Uterus (tissue), 4 donors: ENCODE data around the gene SHH. TPM values are rescaled to one million over a fixed set of nuclear protein-coding genes. Genes with fewer than 3 reads are reported as not detected.

Source experiments
- DNase-seq, 2 donors: peaks; one replicate each; pipeline ENCODE4 v3.0.0-alpha.2; 2019 to 2020
- H3K27ac ChIP-seq, 2 donors: fragments of 200-600 bp; sonication (generic); 1 replicate in 1 of 2; 2 replicates in 1 of 2; pipeline ENCODE4 v1.5.1; 2016 to 2018
- H3K27me3 ChIP-seq, 2 donors: fragments of 200-600 bp; sonication (generic); one replicate each; pipeline ENCODE4 v1.5.1; 2018 to 2019; ENCODE audit warnings: control low read depth in 1 of 2
- H3K36me3 ChIP-seq, 2 donors: fragments of 200-600 bp; sonication (generic); one replicate each; pipeline ENCODE4 v1.5.1; 2019; ENCODE audit warnings: control low read depth in 1 of 2
- H3K4me1 ChIP-seq, 2 donors: fragments of 200-600 bp; sonication (generic); one replicate each; pipeline ENCODE4 v1.5.1; 2018 to 2019; ENCODE audit warnings: control low read depth in 1 of 2
- H3K4me3 ChIP-seq, 2 donors: fragments of 200-600 bp; sonication (generic); 1 replicate in 1 of 2; 2 replicates in 1 of 2; pipeline ENCODE4 v1.5.1; 2018 to 2019; ENCODE audit warnings: mild to moderate bottlenecking in 1 of 2
- H3K9me3 ChIP-seq, 2 donors: fragments of 200-600 bp; sonication (generic); one replicate each; pipeline ENCODE4 v1.5.1; 2019; ENCODE audit warnings: control low read depth in 1 of 2
- POLR2A ChIP-seq, 2 donors: fragments of 450-650 bp; IDR thresholded peaks; one replicate each; pipeline ENCODE4 v1.6.1; 2016; ENCODE audit warnings: antibody characterized with exemption in 2 of 2, mild to moderate bottlenecking in 1 of 2, moderate library complexity in 1 of 2
- intact Hi-C: fragments of 100-400 bp; cut with DNase I; formaldehyde crosslinking; loops from one replicate; pipeline ENCODE4 v1.15.1; 2023; ENCODE audit warnings: low total_unique reads
- total RNA-seq, 4 donors: library from RNA; depleted of rRNA in 3 of 4; stranded (reverse); fragments of >200 nt in 3 of 4; gene quantifications; one replicate each; pipeline versions ENCODE4 v1.1.0 to v1.2.4, GENCODE V29; 2014 to 2023
- TF ChIP-seq, protein P1 (sequence below), 4 experiments: fragments of 200-600 bp in 2 of 4; fragments of 450-650 bp in 2 of 4; sonication (generic) in 2 of 4; IDR thresholded peaks; one replicate each; pipeline ENCODE4 v1.5.1; 2016 to 2019; ENCODE audit warnings: antibody characterized with exemption in 4 of 4, mild to moderate bottlenecking in 2 of 4, moderate library complexity in 1 of 4
- donor health status: DM: yes; HTN: yes; CAD: no.

Gene SHH
- under 1 TPM in 1 of 4 donors, not detected in 3; 0.62 TPM for total RNA-seq

- Histone ChIP-seq H3K27me3 (peaks cover 6 to 38% of the 10 kb centered on the region in 2 donors), H3K4me3 (no peak within 1 kb of the TSS), H3K9me3 (no peaks in the 10 kb centered on the region), H3K27ac (no peak within 1 kb of the TSS), H3K36me3 (no peaks in the 10 kb centered on the region), H3K4me1 (peaks cover 0 to 26% of the 10 kb centered on the region in 2 donors)
- intact Hi-C loops: no loop called here
- DNase-seq: no peak
- TF ChIP-seq, protein P1, sequence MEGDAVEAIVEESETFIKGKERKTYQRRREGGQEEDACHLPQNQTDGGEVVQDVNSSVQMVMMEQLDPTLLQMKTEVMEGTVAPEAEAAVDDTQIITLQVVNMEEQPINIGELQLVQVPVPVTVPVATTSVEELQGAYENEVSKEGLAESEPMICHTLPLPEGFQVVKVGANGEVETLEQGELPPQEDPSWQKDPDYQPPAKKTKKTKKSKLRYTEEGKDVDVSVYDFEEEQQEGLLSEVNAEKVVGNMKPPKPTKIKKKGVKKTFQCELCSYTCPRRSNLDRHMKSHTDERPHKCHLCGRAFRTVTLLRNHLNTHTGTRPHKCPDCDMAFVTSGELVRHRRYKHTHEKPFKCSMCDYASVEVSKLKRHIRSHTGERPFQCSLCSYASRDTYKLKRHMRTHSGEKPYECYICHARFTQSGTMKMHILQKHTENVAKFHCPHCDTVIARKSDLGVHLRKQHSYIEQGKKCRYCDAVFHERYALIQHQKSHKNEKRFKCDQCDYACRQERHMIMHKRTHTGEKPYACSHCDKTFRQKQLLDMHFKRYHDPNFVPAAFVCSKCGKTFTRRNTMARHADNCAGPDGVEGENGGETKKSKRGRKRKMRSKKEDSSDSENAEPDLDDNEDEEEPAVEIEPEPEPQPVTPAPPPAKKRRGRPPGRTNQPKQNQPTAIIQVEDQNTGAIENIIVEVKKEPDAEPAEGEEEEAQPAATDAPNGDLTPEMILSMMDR (IDR thresholded peaks at IDR 0.05): no peak
- no peak for TF ChIP-seq POLR2A (IDR thresholded peaks at IDR 0.05)
Measured at GRCh38 chr7:155811895-155812761, at the start of gene SHH. Gene SHH, minus strand, starts transcription at chr7:155812463. Its CDS starts 341 bp downstream, at chr7:155812122.

- H3K27me3 ChIP-seq: no peaks in the 10 kb centered on the region
- no peak for TF ChIP-seq POLR2A (IDR thresholded peaks at IDR 0.05)
- TF ChIP-seq, protein P1 (IDR thresholded peaks at IDR 0.05): no peak
- no peaks in the 10 kb centered on the region for H3K4me1 ChIP-seq
- intact Hi-C loops: no loop called here
- no peak for DNase-seq
- H3K36me3 ChIP-seq: no peaks in the 10 kb centered on the region
- no peaks in the 10 kb centered on the region for H3K9me3 ChIP-seq
- H3K4me3 ChIP-seq: no peak overlapping the region
- no peak overlapping the region for H3K27ac ChIP-seq
Measured at GRCh38 chr7:155861480-155861868, 49.2 kb upstream of the SHH start.

DNA sequence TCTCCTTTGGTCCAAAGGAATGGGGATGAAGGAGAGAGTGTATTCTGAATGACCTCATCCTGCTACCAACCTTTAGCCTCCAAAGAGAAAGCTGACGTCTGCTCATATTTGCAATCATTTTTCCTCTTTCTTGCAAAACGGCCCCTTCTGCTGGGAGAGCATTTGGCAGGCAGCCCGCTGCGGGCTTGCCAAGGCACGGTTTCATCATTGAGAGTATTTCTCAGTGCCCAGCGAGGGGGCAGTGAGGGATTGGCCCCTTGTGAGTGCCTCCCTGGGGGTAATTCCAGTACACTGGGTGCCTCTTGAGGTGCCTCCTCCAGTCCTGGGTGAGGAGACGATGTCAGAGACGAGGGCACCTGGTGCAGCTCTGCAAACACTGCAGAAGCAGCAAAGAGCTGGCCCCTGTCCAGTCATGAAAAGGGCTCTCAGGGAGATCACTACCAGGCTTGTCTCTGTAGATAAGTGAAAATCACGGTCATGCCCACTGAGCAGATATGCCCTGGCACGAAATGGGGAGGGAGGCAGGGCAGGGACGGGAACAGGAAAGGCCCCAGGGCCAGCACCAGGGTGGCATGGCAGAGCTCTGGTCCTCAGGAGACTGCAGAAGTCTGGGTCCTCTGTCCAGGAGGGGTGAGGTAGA lies 48.7 kb upstream of the SHH start:
- no peaks in the 10 kb centered on the region for H3K27me3 ChIP-seq
- intact Hi-C loops: no loop called here
- no peak for TF ChIP-seq POLR2A (IDR thresholded peaks at IDR 0.05)
- TF ChIP-seq, protein P1 (IDR thresholded peaks at IDR 0.05): no peak
- no peaks in the 10 kb centered on the region for H3K4me1 ChIP-seq
- no peaks in the 10 kb centered on the region for H3K9me3 ChIP-seq
- DNase-seq: no peak
- no peaks in the 10 kb centered on the region for H3K36me3 ChIP-seq
- no peak overlapping the region for H3K4me3 ChIP-seq
- H3K27ac ChIP-seq: no peak overlapping the region

- intact Hi-C loops: no loop called here
- no peak overlapping the region for H3K27ac ChIP-seq
Measured at GRCh38 chr7:155860461-155860839, 48.2 kb upstream of the SHH start.

More at GRCh38 chr7:155860461-155860839, 48.2 kb upstream of the SHH start:
- Histone ChIP-seq H3K4me3 (no peak overlapping the region), H3K27me3 (no peaks in the 10 kb centered on the region), H3K9me3 (no peaks in the 10 kb centered on the region), H3K36me3 (no peaks in the 10 kb centered on the region), H3K4me1 (no peaks in the 10 kb centered on the region)
- no peak for DNase-seq
- TF ChIP-seq POLR2A (IDR thresholded peaks at IDR 0.05): no peak
- TF ChIP-seq, protein P1 (IDR thresholded peaks at IDR 0.05): no peak
